AG04450 (cell line): ENCODE measurements around the gene LRTM1. TPM values are rescaled to one million over a fixed set of nuclear protein-coding genes. Genes with fewer than 3 reads are reported as not detected.

ENCODE experiments used
- CTCF ChIA-PET: fragments of 300-600, 350-600 bp; formaldehyde crosslinking; extraction: SDS; loops from one replicate; lab custom pipeline; 2022; ENCODE audit warnings: antibody characterized with exemption, inconsistent platforms; lab: Charles Lee
- POLR2A ChIA-PET: fragments of 350-600 bp; formaldehyde crosslinking; extraction: SDS; loops from one replicate; lab custom pipeline; 2021; ENCODE audit warnings: antibody characterized with exemption, inconsistent platforms; lab: Yijun Ruan, JAX
- DNase-seq: peaks from one replicate; pipeline ENCODE4 v3.0.0-alpha.2; 2011; ENCODE audit warnings: low read depth, low spot score
- H3K27ac ChIP-seq: one replicate; pipeline ENCODE4 v1.5.1; 2012; ENCODE audit warnings: low read depth, low read length, control low read depth
- H3K27me3 ChIP-seq: one replicate; pipeline ENCODE4 v1.6.0; 2012; ENCODE audit warnings: low read length; ENCODE audit not compliant: control insufficient read depth, insufficient read depth
- H3K4me3 ChIP-seq: 2 replicates; pipeline ENCODE4 v1.5.1; 2011; ENCODE audit warnings: mild to moderate bottlenecking, low read depth, low read length, control low read depth
- H3K9me3 ChIP-seq: 2 replicates; pipeline ENCODE4 v1.5.1; 2012; ENCODE audit warnings: low read length; ENCODE audit not compliant: control insufficient read depth, insufficient read depth
- CTCF ChIP-seq: IDR thresholded peaks from 2 replicates; pipeline ENCODE4 v1.5.1; 2011; ENCODE audit warnings: low read depth, low read length, control low read depth, inconsistent platforms
- polyA plus RNA-seq: library from polyadenylated mRNA; depleted of rRNA; stranded (reverse); fragments of >200 nt; gene quantifications from 2 replicates; pipeline ENCODE4 v1.2.3, GENCODE V29; 2011

LRTM1 gene
- polyA plus RNA-seq, 1 experiment: not detected

- Histone ChIP-seq H3K27ac (no peak overlapping the region), H3K4me3 (no peak overlapping the region), H3K9me3 (no peaks in the 10 kb centered on the region), H3K27me3 (peaks cover 4% of the 10 kb centered on the region)
- CTCF ChIA-PET: no interaction called here
- no peak for TF ChIP-seq CTCF
- no peak for DNase-seq
- POLR2A ChIA-PET: interaction anchor here (0.6 kb wide), 1 partner anchor 18 kb away, joined by 3 read pairs; no protein-coding TSS in a partner anchor
Measured at GRCh38 chr3:54935869-54936268, 8.0 kb upstream of the LRTM1 start.

- Histone ChIP-seq H3K9me3 (no peaks in the 10 kb centered on the region), H3K27me3 (peaks cover 4% of the 10 kb centered on the region), H3K4me3 (no peak overlapping the region), H3K27ac (no peak overlapping the region)
- ChIA-PET POLR2A (no interaction called here), CTCF (no interaction called here)
- no peak for DNase-seq
- TF ChIP-seq CTCF: no peak
Measured at GRCh38 chr3:54932606-54933005, 4.7 kb upstream of the LRTM1 start.

- DNase-seq: no peak
- no peak for TF ChIP-seq CTCF
- H3K27me3 ChIP-seq: peaks cover 3% of the 10 kb centered on the region
- H3K27ac ChIP-seq: no peak overlapping the region
- no peaks in the 10 kb centered on the region for H3K9me3 ChIP-seq
- ChIA-PET POLR2A (no interaction called here), CTCF (no interaction called here)
- no peak overlapping the region for H3K4me3 ChIP-seq
Measured at GRCh38 chr3:54931182-54931581, 3.3 kb upstream of the LRTM1 start.

GRCh38 chr3:54918516-54918915, 9.3 kb downstream of the LRTM1 start:
- CTCF ChIA-PET: interaction anchor here (0.7 to 1.0 kb wide), 2 partner anchors 11 to 24 kb away, joined by 3 read pairs; no protein-coding TSS in a partner anchor
- no peak overlapping the region for H3K4me3 ChIP-seq
- DNase-seq: no peak
- H3K27me3 ChIP-seq: peaks cover 4% of the 10 kb centered on the region
- POLR2A ChIA-PET: no interaction called here
- no peak for TF ChIP-seq CTCF
- no peaks in the 10 kb centered on the region for H3K9me3 ChIP-seq
- H3K27ac ChIP-seq: no peak overlapping the region

- CTCF ChIA-PET: interaction anchor here (1.0 kb wide), 1 partner anchor 23 kb away, joined by 3 read pairs; no protein-coding TSS in a partner anchor
Measured at GRCh38 chr3:54917862-54918261, 10.0 kb downstream of the LRTM1 start.

More at GRCh38 chr3:54917862-54918261, 10.0 kb downstream of the LRTM1 start:
- H3K9me3 ChIP-seq: no peaks in the 10 kb centered on the region
- H3K27ac ChIP-seq: no peak overlapping the region
- H3K27me3 ChIP-seq: no peaks in the 10 kb centered on the region
- no peak overlapping the region for H3K4me3 ChIP-seq
- POLR2A ChIA-PET: no interaction called here
- DNase-seq: no peak
- TF ChIP-seq CTCF: no peak
